GM12875 (cell line): ENCODE data around the gene SPRY1.

Experiments used
- H3K4me3 ChIP-seq: one replicate; pipeline ENCODE4 v1.5.1; 2011; ENCODE audit warnings: low read depth, low read length, control low read depth
- TF ChIP-seq, protein P1 (sequence below): IDR thresholded peaks from 2 replicates; pipeline ENCODE4 v1.5.1; 2011; ENCODE audit warnings: low read depth, mild to moderate bottlenecking, control low read depth, inconsistent platforms, low read length, moderate library complexity, borderline replicate concordance; ENCODE audit not compliant: insufficient read depth

SPRY1 gene

DNA sequence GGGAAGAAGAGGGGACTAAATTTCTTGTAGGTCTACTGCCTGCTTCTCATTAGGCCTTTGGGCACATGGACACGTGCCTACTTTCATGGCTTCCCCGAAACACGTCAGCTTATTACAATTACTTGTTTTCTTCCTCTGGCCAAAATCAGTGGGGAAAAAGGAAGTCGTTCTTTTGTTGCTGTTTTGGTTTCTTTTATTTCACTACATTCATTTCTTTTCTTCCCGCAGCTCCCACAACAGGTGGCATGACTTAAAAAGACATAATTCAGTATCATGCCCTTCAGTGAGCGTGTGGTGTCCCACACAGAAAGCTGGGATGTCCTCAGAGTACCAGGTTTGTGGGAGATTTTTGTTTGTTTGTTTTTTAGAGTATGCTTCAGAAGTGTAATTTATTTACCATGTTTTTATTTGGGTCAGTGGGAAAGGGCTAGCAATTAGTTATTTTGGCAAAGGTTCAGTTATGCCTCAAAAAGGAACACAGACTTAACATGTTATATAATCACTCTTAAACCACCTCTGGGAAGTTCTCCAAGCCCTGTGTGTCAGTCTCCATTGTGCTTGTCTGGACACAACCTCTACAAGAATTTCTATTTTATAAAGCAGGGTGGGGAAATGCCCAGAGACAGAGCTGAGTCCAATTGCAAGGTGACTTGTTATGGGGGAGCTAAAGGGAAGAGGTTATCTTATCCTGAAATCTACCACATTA is 44.2 kb upstream of the SPRY1 start:
- TF ChIP-seq, protein P1, sequence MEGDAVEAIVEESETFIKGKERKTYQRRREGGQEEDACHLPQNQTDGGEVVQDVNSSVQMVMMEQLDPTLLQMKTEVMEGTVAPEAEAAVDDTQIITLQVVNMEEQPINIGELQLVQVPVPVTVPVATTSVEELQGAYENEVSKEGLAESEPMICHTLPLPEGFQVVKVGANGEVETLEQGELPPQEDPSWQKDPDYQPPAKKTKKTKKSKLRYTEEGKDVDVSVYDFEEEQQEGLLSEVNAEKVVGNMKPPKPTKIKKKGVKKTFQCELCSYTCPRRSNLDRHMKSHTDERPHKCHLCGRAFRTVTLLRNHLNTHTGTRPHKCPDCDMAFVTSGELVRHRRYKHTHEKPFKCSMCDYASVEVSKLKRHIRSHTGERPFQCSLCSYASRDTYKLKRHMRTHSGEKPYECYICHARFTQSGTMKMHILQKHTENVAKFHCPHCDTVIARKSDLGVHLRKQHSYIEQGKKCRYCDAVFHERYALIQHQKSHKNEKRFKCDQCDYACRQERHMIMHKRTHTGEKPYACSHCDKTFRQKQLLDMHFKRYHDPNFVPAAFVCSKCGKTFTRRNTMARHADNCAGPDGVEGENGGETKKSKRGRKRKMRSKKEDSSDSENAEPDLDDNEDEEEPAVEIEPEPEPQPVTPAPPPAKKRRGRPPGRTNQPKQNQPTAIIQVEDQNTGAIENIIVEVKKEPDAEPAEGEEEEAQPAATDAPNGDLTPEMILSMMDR = no peak
- H3K4me3 ChIP-seq = no peak overlapping the region

DNA sequence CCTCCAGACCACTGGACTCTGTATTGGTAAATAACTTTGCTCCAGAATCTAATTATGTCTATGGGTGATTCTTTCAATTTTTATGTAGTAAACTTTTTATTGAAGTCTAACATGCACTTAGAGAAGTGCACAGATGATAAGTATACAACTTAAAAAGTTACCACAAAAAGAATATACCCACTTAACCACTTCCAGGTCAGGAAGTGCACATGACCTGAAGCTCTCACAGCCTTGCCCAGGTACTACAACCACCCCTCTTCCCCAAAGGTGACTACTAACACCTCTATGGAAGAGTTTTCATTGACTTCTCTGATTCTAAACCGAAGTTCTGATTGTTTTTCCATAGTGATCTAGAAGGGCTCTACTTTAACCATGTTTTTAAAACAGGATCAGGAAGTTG is 43.6 kb upstream of the SPRY1 start:
- TF ChIP-seq, protein P1 = no peak
- no peak overlapping the region for H3K4me3 ChIP-seq

DNA sequence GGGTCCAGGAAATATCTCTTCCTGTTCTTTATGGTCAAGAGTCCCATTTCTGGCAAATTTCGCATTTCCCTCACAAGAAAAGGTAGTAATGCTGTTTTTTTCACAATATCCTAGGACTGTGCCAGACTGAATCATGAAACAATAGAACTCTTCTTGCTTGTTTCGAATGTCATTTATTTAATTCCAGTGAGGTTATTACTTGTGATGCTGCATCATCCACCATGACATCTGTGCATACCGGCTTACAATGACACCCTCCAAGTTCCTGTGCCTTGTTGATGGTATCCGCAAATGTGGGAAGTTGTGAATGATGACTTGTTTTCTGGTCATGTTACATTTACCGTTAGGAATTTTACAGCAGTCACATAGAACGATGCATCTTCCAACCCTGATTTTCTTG is 42.9 kb upstream of the SPRY1 start:
- TF ChIP-seq, protein P1 = no peak
- H3K4me3 ChIP-seq = no peak overlapping the region

DNA sequence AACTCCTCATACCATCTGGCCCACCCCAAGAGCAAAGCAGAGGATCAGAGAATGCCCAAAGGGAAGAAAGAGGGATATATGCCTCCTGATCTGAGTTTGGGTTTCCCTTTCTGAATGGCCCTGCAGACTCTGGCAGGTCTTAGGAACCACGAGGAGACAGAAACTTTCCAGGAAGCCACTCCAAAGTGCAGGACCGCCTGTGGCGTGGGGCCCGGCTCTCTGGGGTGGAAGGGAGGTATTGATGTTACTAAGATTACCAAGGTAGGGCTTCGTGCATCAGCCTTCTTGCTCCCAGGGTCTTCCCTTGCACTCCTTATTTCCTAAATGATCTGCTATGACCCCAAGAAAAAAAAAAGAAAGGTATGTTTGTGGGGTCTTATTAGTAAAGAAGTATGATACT is 41.9 kb upstream of the SPRY1 start:
- H3K4me3 ChIP-seq = no peak overlapping the region
- TF ChIP-seq, protein P1 = no peak

DNA sequence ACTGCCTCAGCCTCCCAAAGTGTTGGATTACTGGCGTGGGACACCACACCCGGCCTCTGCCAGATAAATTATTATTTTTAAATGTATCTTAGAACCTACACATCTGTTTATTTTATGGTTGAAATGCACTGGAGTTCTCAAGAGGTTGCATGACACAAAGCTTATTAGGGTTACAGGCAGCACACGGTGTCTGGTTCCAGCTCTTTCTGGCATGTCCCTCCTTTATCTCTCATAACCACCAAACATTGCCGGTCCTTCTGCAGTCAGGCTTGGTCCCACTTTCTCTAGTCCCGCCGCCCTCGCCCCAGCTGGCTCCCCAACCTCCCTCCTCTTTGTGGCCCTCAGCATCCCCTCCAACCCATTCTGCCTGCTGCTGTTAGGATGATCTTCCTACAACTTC is 39.7 kb upstream of the SPRY1 start:
- H3K4me3 ChIP-seq = no peak overlapping the region
- TF ChIP-seq, protein P1 = no peak

DNA sequence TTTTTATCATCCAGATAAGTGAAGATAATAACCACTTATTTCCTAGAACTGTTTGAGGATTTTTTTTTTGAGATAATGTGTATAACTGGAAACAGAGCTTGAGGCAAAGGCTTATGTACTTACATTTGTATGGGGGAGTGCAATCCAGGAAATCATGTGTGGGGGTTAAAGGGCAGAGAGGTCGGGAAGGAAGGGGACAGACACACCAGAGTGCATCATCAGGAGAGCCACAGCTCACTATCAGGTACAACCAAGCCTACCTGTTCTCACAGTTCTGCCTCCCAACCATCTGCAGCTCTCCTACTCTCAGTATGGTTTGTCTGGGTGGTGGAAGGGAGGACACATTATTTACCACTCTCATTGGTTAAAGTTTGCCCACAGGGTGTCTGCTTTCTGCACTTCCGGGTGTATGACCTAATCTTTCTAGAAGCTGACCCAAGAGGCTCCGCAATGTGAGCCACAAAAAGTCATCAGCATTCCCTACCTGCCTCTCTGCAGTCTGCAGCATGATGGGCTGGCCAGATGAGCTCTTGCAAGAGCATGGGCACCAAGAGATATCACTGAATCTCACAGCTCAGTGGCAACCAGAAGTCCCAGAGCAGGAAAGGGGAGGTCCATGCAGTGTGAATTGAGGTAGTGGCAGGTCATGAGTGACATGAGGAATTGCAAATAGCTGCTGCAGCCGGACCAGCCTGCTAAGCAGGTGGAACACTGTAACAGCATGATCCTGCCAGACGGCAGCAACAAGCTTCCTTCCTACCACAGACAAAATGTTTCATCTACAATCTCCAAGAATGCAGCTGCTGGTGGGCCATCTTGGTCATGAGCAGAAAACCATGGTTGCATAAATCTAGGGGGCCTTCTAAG is 36.9 kb upstream of the SPRY1 start:
- TF ChIP-seq, protein P1 = no peak
- no peak overlapping the region for H3K4me3 ChIP-seq
